IPS DF 4.7 (cell line): Measurements from ENCODE around the gene ACE2.
"Not testable (repeated sequence)": the region's sequence is repeated elsewhere in the genome, so short reads cannot be mapped to it uniquely, and the experiment has no call there.

ENCODE experiments used
- DNase-seq: peaks from one replicate; pipeline ENCODE4 v3.0.0-alpha.2; 2013; ENCODE audit warnings: low spot score; ENCODE audit errors: extremely low read depth

Gene ACE2

DNA sequence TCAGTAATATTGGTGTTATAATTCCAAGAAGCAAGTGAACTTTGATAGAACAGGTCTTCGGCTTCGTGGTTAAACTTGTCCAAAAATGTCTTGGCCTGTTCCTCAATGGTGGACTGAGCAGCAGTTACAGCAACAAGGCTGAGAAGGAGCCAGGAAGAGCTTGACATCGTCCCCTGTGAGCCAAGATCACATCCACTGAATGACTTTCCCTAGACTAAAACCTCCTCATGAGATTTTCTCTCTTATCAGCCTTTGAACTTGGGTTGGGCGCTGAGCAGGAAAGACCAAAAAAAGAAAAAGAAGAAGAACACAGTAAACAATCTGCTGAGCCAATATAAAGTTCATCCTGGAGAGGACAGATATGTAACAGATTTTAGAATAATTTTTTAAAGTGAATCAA, at the start of gene ACE2:
Gene ACE2, minus strand, starts transcription at position 216 of the 400 bp plus-strand sequence. Its CDS starts 49 bp downstream, at position 167.
- no peak for DNase-seq

DNA sequence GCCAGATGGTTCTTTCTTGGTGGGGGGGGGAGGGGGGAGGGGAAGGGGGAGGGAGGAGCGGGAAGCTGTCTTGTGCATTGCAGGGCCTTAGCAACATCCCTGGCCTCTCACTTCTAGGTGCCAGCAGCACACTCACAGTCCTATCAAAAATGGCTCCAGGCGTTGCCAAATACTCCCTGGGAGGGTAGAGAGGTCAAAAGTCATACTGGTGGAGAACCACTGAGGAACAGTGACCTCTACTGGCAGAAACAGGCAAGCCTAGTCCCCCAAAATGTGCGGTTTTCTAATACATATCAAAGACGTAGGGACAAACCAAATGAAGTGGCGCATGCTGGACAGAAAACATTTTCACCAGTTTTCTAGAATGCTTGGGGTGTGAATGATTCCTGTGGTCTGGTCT, 46.8 kb upstream of the ACE2 start:
- DNase-seq = not testable (repeated sequence)

- DNase-seq = no peak
These were observed 45.8 kb upstream of the ACE2 start for GRCh38 chrX:15646543-15646942.

DNA sequence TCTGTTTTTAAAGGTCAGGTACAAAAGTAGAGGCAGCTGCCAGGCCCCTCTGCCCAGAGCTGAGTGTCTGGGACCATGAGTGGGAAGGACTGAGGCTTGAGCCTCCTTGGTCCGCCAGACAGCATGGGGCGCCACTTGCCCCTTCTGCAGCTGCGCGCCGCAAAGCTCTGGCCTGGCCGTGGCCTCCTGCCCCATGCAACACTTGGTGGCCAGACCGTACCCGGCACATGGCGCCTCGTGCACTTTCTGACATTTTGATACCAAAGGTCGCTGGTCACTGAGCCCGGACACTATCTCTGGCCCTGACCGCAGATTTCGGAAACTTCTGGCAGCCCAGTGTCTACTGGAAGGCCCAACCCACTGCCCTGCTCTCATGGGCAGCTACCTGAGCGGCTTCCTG, 45.3 kb upstream of the ACE2 start:
- no peak for DNase-seq

DNA sequence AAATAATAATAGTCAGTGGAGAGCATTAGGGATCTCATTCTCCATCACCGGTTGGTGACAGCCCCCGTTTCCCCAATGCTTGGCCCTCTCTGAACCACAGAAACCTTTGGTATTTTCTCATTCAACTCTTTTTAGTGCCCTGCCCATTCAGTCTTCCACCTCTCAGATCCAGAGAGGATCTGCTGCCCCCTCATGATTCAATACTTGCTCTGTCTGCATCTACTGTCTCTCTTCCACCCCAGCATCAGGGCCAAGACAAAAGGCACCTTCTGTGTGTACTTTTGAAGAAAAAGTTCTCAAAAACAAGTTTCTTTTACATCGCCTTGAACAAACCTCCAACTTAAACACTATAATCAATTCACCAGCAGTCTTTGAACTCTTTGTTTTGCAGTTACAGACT, 44.5 kb upstream of the ACE2 start:
- no peak for DNase-seq

DNA sequence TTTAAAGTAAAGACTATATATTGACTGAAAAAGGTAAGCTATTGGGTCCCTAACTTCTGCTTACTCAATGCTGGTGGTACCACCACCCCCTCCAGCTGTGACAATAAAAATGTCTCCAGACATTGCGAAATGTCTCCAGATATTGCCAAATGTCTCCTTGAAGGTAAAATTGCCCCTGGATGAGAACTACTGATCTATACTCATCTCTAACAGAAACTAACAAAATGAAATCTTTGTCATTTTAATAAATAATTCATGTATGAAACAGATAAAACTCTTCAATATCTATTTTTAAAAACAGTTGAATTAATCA, 43.8 kb upstream of the ACE2 start:
- no peak for DNase-seq

DNA sequence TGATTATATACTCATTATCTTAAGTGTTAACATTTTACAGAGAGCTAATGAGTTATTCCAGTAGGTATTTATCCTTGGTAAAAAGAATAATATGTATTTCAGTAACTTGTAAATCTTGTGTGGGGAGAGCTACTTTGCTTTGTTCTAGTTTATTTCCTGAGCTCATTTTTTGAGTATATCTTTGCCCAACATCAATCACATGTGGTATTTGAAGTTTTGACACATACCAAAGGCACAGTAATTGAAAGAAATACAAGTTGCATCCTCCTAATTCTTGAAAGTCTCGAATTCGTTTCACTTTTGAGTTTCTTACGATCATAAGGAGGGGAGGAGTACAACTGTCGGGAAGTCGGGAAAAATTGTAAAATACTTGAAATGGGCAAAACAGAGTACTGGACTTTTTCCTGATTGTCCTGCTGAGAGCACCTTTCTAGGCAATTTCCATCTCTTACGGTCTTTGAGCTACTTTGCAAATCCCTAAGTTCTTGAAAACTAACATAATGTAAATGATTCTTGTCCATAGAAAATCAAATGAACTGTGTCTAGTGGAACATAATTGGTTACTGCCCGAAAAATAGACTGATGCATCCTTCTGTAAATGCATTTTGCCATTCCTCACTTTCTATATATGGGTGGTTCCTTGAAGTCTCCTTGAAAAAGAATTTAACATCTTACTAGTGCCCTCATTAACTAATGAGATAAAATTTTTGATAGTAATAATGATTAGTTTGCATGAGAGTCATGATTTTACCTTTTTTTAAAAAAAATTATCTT, 43.2 kb upstream of the ACE2 start:
- DNase-seq = no peak

GRCh38 chrX:15631637-15632036, 30.9 kb upstream of the ACE2 start:
- DNase-seq = no peak

- no peak for DNase-seq
These were observed 22.3 kb upstream of the ACE2 start for GRCh38 chrX:15623054-15623453.

GRCh38 chrX:15619053-15619755, 18.4 kb upstream of the ACE2 start:
- no peak for DNase-seq

- DNase-seq = no peak
These were observed 16.4 kb upstream of the ACE2 start for GRCh38 chrX:15617111-15617510.

- no peak for DNase-seq
These were observed 15.8 kb upstream of the ACE2 start for GRCh38 chrX:15616531-15616930.

- DNase-seq = no peak
These were observed 6.3 kb upstream of the ACE2 start for GRCh38 chrX:15607067-15607466.

DNA sequence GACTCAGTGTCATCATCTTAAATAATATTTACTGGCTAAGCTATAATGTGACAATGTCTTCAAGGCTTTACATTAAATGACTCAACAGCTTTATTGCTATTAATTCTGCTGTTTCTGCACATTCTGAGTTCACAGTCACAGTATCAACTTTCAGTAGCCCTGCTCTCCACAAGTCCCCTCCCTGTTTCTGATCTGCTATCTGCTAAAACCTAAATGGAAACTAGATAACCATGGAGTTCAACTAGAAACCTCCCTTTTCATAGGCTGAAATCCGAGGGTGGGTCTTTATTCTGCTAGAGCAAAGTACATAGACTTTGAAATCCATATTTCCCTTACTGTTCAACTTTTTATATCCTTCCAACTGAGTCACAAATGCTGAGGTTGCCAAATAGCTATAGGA, 5.4 kb upstream of the ACE2 start:
- DNase-seq = no peak

- DNase-seq = no peak
These were observed 4.5 kb upstream of the ACE2 start for GRCh38 chrX:15605226-15605625.

GRCh38 chrX:15602761-15603160, 2.0 kb upstream of the ACE2 start:
- no peak for DNase-seq

DNA sequence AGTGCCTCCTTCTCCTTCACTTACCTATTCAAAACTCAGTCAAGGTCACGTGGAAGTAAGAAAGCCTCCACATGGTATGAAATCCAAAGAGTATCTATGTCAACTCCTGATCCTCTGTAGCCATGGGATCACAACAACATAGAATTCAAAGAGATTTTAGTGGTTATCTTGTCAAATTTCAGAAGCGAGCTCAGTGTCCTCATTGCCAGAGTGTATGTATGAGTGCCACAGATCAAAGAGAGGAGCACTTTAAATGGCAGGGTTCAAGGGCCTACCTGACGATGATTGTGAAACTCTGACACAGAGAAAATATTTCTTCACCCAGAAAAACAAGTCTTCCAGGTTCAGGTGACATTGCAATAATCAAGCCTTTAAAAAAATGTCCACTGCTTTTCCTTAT, 1.2 kb upstream of the ACE2 start:
- DNase-seq = no peak

GRCh38 chrX:15600049-15600448, 711 bp downstream of the ACE2 start:
- DNase-seq = no peak

DNA sequence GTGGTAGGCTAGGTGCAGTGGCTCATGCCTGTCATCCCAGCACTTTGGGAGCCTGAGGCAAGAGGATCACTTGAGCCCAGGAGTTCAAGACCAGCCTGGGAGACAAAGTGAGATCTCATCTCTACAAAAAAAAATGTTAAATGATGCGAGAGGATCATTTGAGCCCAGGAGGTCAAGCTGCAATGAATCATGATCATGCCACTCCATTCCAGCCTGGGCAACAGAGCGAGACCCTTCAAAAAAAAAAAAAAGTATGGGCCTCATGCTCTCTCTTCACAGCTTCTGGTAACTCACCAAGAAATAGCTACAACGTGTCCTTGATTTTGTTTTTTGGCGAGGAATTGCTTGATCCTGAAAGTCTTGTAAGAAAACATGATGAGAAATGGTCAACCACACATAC, 1.3 kb downstream of the ACE2 start:
- DNase-seq = no peak

DNA sequence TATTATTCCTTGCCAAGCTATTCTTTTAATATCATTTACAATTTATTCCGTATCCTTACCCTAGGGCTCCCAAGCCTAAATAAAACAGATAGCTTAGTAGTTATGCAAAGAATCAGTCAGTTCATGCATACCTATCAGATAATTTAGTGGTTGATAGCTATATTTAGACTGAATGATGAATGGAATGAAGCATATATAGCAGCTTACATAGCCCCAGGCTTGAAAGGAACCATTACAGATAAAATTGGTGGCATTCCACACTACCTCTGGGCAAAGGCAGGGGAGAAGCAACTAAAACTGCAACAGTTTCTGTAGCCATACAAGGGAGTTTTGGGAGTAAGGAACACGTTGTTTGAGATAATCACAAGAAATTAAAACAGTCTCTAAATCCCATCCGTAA, 2.7 kb downstream of the ACE2 start:
- DNase-seq = no peak

DNA sequence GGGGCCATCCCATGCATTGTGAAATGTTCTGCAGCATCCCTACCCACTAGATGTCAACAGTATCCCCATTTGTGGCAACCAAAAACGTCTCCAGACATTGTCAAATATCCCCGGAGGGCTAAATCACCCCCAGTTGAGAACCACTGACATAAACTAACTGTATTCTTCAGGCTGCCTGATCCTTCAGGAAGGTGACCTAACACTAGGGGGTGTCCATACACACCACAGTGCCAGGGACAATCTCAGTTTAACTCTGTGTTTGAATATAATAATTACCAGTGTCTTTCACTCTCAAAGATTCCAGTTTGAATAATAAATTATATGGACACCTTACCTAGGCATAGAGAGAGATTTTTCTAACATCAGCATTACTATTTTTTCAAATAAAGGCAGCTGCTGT, 6.4 kb downstream of the ACE2 start:
- no peak for DNase-seq

- no peak for DNase-seq
These were observed 20.7 kb downstream of the ACE2 start for GRCh38 chrX:15579778-15580747.
